ENCODE results near the gene ZNF827. TPM values are rescaled to one million over a fixed set of nuclear protein-coding genes. Genes with fewer than 3 reads are reported as not detected.

Gene ZNF827
- total RNA-seq, 1 donor, result 9.1 TPM

GRCh38 chr4:145957302-145957701 lies 18.7 kb upstream of the ZNF827 start:
- H3K4me3 ChIP-seq (ENCODE audit: low read depth, low read length), result no peak overlapping the region
- no peak for TF ChIP-seq CTCF (IDR thresholded peaks at IDR 0.05; ENCODE audit: insufficient read depth, low read depth, low read length)
- no peak for DNase-seq (ENCODE audit: low read depth)

GRCh38 chr4:145956288-145956890 lies 17.8 kb upstream of the ZNF827 start:
- TF ChIP-seq CTCF (IDR thresholded peaks at IDR 0.05; ENCODE audit: insufficient read depth, low read depth, low read length), result peak; percentile 82
- peak; percentile 37 for DNase-seq (ENCODE audit: low read depth)
- H3K4me3 ChIP-seq (ENCODE audit: low read depth, low read length), result no peak overlapping the region

- no peak for TF ChIP-seq CTCF (IDR thresholded peaks at IDR 0.05; ENCODE audit: insufficient read depth, low read depth, low read length)
- DNase-seq (ENCODE audit: low read depth), result peak; percentile 91
- H3K4me3 ChIP-seq (ENCODE audit: low read depth, low read length), result no peak overlapping the region
Measured at GRCh38 chr4:145954924-145955339, 16.3 kb upstream of the ZNF827 start.

GRCh38 chr4:145951931-145952330 lies 13.3 kb upstream of the ZNF827 start:
- TF ChIP-seq CTCF (IDR thresholded peaks at IDR 0.05; ENCODE audit: insufficient read depth, low read depth, low read length), result no peak
- no peak overlapping the region for H3K4me3 ChIP-seq (ENCODE audit: low read depth, low read length)
- DNase-seq (ENCODE audit: low read depth), result no peak

GRCh38 chr4:145945431-145946155 lies 7.0 kb upstream of the ZNF827 start:
- no peak overlapping the region for H3K4me3 ChIP-seq (ENCODE audit: low read depth, low read length)
- DNase-seq (ENCODE audit: low read depth), result no peak
- no peak for TF ChIP-seq CTCF (IDR thresholded peaks at IDR 0.05; ENCODE audit: insufficient read depth, low read depth, low read length)

GRCh38 chr4:145944886-145945285 lies 6.3 kb upstream of the ZNF827 start:
- no peak overlapping the region for H3K4me3 ChIP-seq (ENCODE audit: low read depth, low read length)
- TF ChIP-seq CTCF (IDR thresholded peaks at IDR 0.05; ENCODE audit: insufficient read depth, low read depth, low read length), result no peak
- DNase-seq (ENCODE audit: low read depth), result no peak
